PC-3 (cell line): Measurements from ENCODE around the gene NUAK1.

Experiments used
- CTCF ChIP-seq: fragments of 300-600 bp; sonication (generic); conservative IDR thresholded peaks from 2 replicates; pipeline ENCODE4 v1.5.1; 2017; ENCODE audit warnings: antibody characterized with exemption, low read depth, mild to moderate bottlenecking, low read length
- EZH2phosphoT487 ChIP-seq: fragments of 300-600 bp; sonication (generic); IDR thresholded peaks from 2 replicates; pipeline ENCODE4 v1.6.1; 2018; ENCODE audit warnings: mild to moderate bottlenecking, antibody characterized with exemption, low read length, borderline replicate concordance

- TF ChIP-seq EZH2phosphoT487 = no peak
- no peak for TF ChIP-seq CTCF
These were observed 47.3 kb downstream of the NUAK1 start for GRCh38 chr12:106091446-106091820.
